Prostate gland (tissue), 2 donors: ENCODE measurements around the gene CXCL5.

Source experiments
- POLR2A ChIP-seq: fragments of 450-650 bp; IDR thresholded peaks from one replicate; pipeline ENCODE4 v1.6.1; 2016; ENCODE audit warnings: antibody characterized with exemption, mild to moderate bottlenecking
- TF ChIP-seq, protein P1 (sequence below), 4 experiments: fragments of 200-600 bp in 2 of 4; fragments of 450-650 bp in 2 of 4; sonication (generic) in 2 of 4; IDR thresholded peaks; 1 replicate in 3 of 4; 2 replicates in 1 of 4; pipeline ENCODE4 v1.5.1; 2016 to 2019; ENCODE audit warnings: antibody characterized with exemption in 4 of 4, mild to moderate bottlenecking in 2 of 4, moderate library complexity in 2 of 4

GRCh38 chr4:73984736-73985527 is 13.5 kb downstream of the CXCL5 start:
- TF ChIP-seq, protein P1, sequence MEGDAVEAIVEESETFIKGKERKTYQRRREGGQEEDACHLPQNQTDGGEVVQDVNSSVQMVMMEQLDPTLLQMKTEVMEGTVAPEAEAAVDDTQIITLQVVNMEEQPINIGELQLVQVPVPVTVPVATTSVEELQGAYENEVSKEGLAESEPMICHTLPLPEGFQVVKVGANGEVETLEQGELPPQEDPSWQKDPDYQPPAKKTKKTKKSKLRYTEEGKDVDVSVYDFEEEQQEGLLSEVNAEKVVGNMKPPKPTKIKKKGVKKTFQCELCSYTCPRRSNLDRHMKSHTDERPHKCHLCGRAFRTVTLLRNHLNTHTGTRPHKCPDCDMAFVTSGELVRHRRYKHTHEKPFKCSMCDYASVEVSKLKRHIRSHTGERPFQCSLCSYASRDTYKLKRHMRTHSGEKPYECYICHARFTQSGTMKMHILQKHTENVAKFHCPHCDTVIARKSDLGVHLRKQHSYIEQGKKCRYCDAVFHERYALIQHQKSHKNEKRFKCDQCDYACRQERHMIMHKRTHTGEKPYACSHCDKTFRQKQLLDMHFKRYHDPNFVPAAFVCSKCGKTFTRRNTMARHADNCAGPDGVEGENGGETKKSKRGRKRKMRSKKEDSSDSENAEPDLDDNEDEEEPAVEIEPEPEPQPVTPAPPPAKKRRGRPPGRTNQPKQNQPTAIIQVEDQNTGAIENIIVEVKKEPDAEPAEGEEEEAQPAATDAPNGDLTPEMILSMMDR (IDR thresholded peaks at IDR 0.05), result no peak
- no peak for TF ChIP-seq POLR2A
